Caki2 (cell line): ENCODE data around the gene NMRAL1. TPM values are rescaled to one million over a fixed set of nuclear protein-coding genes. Genes with fewer than 3 reads are reported as not detected.

Experiments
- DNase-seq: peaks from one replicate; pipeline ENCODE4 v3.0.0-alpha.2; 2015; ENCODE audit warnings: low read depth
- in situ Hi-C: cut with HindIII; loops from 2 replicates; pipeline ENCODE4 v1.10.0; 2016; ENCODE audit warnings: low sequenced_read_pairs, low pct_unique_long_range_greater_than_20kb, mixed read lengths
- total RNA-seq: library from RNA; depleted of rRNA; stranded (reverse); fragments of >200 nt; shearing (Covaris generic); gene quantifications from 2 replicates; pipeline ENCODE4 v1.2.3, GENCODE V29; 2014; ENCODE audit warnings: low replicate concordance

The NMRAL1 gene
- total RNA-seq, 1 experiment from 2014 or later: 211 TPM

DNA sequence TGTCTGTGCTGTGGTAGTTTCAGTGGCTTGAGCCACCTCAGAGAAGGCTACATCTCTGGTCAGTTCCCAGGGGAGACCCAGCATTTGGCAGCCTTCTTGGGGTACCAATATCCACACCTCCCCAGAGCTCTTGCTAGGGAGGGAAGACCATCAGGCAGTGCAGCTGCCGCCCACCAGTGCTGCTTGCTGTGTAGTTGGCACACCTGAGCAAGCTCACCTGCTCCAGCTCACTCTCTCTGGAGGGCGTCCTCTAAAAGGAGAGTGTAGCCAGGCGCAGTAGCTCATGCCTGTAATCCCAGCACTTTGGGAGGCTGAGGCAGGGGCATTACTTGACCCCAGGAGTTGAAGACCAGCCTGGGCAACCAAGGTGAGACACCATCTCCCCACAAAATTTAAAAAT, 34.4 kb upstream of the NMRAL1 start:
- in situ Hi-C loops: loop anchor here (25.0 kb wide), 1 partner anchor 128 kb away; no protein-coding TSS in a partner anchor

DNA sequence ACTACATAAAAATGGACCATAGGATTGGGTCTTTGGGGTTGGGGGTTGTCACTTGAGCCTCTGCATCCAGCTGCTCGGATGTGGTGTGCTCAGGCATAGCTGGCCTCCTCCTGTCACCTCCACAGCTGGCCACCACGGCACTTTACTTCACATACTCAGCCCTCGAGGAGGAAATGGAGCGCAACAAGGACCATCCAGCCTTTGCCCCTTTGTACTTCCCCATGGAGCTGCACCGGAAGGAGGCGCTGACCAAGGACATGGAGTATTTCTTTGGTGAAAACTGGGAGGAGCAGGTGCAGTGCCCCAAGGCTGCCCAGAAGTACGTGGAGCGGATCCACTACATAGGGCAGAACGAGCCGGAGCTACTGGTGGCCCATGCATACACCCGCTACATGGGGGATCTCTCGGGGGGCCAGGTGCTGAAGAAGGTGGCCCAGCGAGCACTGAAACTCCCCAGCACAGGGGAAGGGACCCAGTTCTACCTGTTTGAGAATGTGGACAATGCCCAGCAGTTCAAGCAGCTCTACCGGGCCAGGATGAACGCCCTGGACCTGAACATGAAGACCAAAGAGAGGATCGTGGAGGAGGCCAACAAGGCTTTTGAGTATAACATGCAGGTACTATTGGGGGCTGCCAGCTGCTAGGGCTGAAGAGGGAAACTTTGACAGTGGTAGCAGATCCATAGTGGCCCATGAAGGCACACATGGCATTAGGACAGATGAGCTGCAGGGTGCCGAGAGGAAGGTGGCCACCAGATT, 33.3 kb upstream of the NMRAL1 start:
- DNase-seq: no peak
- in situ Hi-C loops: loop anchor here (25.0 kb wide), 1 partner anchor 130 kb away; no protein-coding TSS in a partner anchor

More for the DNA sequence above, 34.4 kb upstream of the NMRAL1 start:
- no peak for DNase-seq

DNA sequence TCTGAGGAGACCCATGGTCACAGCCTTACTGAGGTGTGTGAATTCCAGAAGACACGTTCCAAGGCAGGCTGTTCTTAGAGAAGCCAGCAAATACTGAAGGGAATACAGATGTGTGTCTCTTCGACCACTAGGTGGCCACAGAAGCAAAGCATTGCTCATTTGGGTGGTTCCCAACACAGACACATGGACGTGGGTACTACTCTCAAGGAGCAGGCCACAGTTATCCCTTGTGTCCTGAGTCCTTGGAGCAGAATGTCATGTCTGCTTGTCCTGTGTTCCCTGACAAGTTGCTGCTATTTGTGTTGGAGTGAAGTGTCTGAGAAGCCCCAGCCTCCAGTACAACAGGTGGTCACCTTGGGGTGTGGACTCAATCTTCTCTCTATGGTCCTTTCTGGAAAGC, 32.0 kb upstream of the NMRAL1 start:
- peak; percentile 59 for DNase-seq
- in situ Hi-C loops: loop anchor here (25.0 kb wide), 1 partner anchor 131 kb away; no protein-coding TSS in a partner anchor

DNA sequence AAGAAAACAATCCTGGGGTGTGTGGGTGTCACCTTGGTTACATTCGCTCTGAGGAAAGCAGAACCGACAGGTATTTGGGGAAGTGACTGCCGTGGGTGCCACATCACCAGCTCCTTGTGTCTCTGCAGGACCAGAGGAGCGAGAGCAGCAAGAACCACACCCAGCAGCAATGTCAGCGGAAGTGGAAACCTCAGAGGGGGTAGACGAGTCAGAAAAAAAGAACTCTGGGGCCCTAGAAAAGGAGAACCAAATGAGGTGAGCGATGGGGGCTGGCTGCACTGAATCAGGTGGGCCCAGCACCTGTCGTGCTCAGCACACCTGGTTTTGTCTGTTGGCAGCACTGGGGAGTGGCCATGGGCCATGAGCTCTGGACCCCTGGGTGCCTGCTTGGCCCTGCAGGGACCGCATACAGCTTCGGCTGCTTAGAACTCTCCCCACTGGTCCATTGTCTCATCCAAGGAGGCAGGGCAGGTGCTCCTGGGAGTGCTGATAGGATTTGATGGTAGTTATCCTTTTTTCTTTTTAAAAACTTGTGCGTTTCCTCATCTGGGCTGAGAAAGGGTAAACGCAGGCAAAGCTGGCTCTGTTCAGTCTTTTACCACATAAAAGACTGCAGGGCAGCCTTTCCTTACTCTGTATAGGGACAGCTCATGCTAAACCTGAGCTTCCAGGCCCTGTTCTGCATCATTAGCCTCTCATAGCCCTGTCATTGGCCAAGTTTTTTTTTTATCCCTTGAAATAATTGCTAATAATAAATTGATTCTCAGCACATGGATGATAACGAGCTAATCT, 31.1 kb upstream of the NMRAL1 start:
- no peak for DNase-seq
- in situ Hi-C loops: loop anchor here (25.0 kb wide), 1 partner anchor 132 kb away; no protein-coding TSS in a partner anchor

DNA sequence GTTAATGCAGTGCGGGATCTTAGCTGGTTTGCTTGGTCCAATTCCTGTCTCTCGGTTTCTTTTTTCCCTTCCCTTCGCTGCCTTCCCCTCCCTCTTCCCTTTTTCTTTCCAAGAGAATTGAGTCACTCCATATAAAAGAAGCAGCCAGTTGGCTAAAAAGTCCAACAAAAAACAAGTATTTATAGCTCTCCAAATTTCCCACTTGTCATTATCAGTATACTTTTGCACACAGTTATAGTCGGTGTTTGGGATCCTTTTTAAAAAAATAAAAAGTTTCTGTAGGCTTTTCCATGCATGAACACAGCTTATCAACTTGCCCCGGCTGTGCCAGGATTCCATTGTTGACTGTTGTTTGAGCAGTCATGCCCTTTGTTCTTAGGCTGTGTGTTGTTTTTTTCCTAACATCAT, 26.6 kb upstream of the NMRAL1 start:
- in situ Hi-C loops: loop anchor here (5.0 to 25.0 kb wide), 2 partner anchors 39 to 136 kb away; no protein-coding TSS in a partner anchor
- no peak for DNase-seq

DNA sequence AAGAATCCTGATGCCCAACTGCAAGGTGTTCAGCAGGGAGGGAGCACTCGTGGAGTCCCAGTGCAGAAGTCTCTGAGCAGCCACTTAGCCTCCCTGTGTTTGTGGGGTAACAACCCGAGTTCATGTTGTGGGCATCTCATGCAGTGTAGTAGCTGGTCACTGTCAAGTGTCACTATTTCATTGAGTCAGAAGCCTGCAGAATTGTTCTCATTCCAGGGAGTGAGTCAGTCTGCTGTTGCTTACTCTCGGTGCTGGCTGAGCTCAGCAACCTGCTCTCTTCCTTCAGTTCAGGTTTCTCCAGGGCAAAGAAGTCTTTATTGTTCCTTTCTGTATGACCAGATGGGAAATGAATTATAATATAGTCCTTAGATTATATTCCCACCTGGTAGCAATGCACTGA, 25.8 kb upstream of the NMRAL1 start:
- peak; percentile 58 for DNase-seq

DNA sequence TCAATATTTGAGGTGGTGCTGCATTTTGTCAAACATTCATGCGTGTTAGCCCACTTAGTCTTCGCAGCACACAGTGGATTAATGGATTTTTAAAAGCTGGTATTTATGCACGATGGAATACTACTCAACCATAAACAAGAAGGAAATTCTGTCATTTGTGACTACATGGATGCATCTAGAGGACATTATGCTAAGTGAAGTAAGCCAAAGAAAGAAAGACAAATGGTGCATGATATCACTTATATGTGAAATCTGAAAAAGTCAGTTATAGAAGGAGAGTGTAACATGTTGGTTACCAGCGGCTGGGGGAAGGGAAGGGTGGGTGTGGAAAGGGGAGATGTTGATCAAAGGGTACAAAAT, 24.8 kb upstream of the NMRAL1 start:
- no peak for DNase-seq
- in situ Hi-C loops: no loop called here

More for the DNA sequence above, 25.8 kb upstream of the NMRAL1 start:
- in situ Hi-C loops: loop anchor here (5.0 to 25.0 kb wide), 2 partner anchors 38 to 137 kb away; no protein-coding TSS in a partner anchor

DNA sequence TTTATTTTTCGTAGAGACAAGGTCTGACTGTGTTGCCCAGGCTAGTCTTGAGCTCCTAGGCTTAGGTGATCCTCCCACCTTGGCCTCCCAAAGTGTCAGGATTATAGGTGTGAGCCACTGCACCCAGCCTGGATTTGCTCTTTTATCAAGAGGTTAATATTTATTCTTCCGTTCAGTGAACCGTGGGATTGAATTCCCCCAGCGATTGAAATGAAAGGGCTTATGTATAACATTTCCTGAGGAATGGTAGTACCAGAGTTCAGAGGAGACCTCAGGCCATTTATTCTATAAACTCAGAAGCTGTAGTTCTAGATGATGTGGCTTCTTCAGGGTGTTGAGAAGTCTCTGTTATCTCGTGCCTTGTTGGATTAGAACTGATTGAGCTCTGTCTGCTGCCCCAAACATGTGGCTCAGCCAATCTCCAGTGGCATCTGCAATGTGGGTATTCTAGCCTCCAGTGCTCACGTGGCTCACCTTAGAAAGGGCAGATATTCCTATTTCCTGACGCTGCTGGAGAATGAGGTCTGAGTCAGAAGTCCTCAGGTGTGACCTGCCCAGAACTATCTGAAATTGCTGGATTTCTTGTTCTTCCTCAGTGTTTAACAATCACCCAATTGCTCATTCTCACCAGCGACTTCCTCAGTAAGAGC, 24.2 kb upstream of the NMRAL1 start:
- DNase-seq: peak; percentile 75
- in situ Hi-C loops: no loop called here

DNA sequence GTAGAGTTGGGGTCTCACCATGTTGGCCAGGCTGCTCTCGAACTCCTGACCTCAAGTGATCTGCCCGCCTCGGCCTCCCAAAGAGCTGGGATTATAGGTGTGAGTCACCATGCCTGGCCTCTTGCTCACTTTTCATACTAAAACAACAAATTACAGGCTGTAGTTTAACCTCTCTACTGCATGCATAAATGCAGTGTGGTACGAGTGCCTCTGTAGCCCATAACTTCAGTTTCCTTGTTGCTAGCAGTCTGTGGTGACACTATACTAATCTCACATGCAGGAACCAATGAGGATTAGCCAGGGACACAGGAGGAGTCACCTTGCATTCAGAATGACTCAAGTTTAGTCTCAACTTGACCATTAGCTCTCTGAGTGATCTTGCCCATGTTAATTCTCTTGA, 21.9 kb upstream of the NMRAL1 start:
- DNase-seq: peak; percentile 88
- in situ Hi-C loops: no loop called here

DNA sequence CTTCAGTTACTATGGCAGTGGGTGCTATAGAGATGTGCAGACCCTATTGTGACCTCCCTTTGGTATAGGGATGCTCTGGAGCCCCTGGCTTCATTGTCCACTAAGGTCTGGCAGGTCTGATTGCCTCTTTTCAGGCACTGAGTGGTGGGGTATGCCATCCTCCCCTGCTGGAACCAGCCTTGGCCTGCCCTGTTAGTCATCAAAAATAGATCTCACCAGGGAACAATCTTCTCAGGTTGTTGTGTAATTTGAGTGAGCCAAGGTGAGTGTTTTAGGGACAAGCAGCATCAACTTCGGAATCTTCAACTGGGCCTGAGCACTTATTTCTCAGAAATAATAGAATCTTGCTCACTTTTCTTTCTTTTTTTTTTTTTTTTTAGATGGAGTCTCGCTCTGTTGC, 21.3 kb upstream of the NMRAL1 start:
- no peak for DNase-seq
- in situ Hi-C loops: no loop called here

DNA sequence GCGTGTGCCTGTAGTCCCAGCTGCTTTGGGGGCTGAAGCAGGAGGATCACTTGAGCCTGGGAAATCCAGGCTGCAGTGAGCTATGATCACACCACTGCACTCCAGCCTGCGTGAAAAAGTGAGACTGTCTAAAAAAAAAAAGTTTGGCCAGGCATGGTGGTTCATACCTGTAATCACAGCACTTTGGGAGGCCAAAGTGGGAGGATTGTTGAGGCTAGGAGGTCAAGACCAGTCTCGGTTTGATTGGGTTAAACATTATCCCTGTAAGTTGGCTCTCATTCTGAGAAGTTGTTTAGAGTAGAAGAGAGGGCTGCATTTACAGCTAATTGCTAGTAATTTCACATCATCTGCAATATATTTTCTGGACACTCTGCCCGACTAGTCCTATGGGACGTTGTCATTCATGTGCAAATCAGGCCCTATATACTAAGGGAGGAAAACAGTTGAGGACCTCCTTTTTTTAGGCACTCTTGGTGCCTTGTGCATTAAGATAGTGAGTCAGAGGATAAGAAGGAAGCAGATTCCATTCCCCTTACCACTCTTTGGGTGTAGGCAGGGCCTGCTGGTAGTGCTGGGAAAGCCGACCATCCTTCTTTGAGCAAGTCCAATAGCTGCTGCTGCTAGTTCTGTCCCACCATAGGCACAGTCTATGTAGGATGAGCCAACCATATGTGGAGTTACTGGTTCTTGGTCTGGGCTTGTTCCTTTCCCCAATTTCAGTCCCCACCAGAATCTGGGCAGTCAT, 20.5 kb upstream of the NMRAL1 start:
- in situ Hi-C loops: no loop called here
- peak; percentile 50 for DNase-seq

DNA sequence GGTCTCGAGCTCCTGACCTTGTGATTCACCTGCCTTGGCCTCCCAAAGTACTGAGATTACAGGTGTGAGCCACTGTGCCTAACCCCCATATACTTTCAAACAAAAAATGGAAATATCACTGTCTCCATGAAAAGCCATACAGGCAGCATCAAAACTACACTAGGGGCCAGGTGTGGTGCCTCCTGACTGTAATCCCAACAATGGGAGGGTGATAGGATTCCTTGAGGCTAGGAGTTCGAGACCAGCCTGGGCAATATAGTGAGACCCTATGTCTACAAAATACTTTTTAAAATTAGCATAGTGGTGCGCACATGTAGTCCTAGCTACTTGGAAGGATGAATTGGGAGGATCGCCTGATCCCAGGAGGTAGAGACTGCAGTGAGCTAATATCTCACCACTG, 17.5 kb upstream of the NMRAL1 start:
- in situ Hi-C loops: no loop called here
- no peak for DNase-seq

DNA sequence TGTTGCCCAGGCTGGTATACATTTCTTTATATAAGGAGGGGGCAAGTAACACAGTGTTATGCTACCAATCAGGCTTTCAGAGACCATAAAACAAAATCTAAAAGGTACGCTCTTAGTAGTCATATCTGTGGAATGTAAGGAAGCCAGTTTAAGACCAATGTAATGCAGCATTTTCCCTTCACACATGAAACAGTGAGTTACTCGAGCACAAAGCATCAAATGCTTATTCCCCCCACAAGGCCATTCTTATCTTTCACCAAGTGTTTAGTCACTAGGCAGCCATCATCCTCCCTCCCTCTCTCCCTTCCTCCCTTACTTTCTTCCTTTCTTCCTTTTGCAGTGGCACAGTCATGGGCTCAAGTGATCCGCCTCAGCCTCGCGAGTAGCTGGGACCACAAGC, 14.6 kb upstream of the NMRAL1 start:
- peak; percentile 67 for DNase-seq
- in situ Hi-C loops: no loop called here

DNA sequence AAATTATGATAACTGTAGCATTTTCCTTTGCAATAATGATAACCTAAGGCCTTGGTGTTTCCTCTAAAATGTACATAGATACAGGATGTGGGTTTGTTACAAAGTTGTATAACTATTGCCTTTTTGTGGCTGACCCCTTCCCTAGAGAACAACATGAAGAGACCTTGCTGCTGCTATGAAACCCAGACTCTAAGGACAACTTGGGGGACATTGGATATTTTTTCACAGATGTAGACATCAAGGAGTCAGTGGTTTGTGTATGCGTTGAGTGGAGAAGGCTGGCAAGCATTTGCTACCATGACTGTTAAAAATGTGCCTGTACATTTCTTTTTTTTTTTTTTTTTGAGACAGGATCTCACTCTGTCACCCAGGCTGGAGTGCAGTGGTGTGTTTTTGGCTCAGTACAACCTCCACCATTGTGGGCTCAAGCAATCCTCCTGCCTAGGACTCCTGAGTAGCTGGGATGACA, 14.1 kb upstream of the NMRAL1 start:
- in situ Hi-C loops: no loop called here
- DNase-seq: no peak

DNA sequence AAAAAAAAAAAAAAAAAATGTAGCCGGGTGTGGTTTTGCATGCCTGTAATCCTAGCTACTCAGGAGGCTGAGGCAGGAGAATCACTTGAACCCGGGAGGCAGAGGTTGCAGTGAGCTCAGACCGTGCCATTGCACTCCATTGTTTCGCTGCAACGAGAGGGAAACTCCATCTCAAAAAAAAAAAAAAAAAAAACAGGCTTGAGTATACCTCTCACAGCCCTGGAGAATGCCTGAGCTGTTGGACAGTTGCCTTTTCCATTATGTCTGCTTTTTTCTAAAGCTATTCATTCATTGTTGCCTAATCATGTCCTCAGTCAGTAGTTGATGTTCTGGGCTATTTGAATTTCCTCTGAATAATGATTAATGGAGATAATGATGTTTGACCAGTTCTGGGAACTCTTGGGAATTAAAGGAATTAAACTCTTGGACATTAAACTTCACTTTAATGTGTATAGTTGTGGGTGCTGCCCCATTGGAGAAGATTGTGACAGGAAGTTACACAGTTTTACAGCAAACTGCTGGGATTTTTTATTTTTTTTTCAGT, 13.6 kb upstream of the NMRAL1 start:
- in situ Hi-C loops: no loop called here
- DNase-seq: peak; percentile 65

DNA sequence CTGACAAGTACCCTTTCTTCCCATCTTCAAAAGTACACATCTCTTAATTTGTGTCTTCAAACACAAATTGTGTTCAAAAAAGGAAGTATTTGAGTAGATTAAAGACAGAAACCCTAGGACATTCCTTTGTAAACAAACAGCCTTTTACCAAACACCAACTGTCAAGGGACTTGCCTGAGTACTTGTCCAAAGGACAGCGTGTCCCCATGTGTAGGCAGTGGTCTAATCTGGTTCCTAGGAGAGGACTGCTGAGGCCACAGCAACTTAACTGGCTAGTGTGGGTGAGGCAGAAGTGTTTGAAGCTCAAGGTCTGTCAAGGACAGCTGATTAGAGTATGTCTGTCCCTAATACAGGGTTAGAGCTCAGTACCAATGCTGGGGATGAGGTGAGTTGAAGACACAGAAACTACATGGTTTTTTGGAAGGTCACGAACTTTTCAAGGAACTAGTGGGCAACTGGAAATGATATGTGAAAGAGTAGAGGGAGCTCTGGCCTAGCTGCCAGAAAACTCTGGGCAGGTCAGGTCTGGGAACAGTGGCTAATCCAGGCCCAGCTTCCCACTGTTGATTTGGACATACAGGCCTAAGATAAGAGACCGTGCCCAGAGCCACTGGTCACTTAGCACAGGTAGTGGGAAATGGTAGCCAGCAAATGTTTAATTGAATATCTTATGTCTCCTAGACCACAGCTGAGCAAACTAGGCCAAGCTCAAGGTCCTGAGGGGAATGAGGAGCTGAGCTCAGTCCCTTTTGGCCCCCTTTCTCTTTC, 11.9 kb upstream of the NMRAL1 start:
- DNase-seq: no peak
- in situ Hi-C loops: no loop called here

DNA sequence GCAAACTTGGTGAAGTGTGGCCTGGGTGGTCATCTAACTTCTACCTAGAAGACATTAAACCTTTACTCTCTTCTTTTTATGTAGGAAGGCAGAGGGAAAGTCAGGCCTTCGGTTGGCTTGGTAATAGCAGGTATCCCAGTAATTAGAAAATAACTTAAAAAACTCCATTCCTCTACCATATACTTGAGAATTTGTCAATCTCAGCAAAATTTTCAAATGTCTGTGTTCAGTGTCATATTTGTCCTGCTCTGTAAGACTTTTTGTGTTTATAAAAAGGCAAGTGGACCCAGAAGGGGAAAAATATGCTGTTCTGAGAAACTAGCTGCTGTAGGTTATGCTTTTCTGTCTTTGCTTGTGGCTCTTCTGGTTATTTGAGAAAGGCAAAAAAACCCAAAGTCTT, 7.5 kb upstream of the NMRAL1 start:
- in situ Hi-C loops: no loop called here
- DNase-seq: no peak
